ENCODE results near the gene NLRX1.
"Not testable (repeated sequence)": the region's sequence is repeated elsewhere in the genome, so short reads cannot be mapped to it uniquely, and the experiment has no call there.

Gene NLRX1

GRCh38 chr11:119153049-119153818 is 15.3 kb upstream of the NLRX1 start:
- DNase-seq (ENCODE audit: low spot score): no peak

DNA sequence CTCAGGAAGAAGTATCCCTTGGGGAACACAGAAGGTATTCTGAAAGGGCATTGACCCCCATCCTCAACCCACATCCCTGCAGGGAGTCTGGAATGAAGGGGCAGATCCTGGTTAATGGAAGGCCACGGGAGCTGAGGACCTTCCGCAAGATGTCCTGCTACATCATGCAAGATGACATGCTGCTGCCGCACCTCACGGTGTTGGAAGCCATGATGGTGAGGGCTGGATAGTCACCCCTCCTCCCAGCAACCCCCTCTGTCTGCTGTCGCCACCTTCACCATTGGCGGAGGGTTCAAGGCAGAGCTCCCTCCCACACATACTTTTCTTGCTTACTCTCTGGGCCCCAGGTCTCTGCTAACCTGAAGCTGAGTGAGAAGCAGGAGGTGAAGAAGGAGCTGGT is 14.3 kb upstream of the NLRX1 start:
- no peak for DNase-seq (ENCODE audit: low spot score)

DNA sequence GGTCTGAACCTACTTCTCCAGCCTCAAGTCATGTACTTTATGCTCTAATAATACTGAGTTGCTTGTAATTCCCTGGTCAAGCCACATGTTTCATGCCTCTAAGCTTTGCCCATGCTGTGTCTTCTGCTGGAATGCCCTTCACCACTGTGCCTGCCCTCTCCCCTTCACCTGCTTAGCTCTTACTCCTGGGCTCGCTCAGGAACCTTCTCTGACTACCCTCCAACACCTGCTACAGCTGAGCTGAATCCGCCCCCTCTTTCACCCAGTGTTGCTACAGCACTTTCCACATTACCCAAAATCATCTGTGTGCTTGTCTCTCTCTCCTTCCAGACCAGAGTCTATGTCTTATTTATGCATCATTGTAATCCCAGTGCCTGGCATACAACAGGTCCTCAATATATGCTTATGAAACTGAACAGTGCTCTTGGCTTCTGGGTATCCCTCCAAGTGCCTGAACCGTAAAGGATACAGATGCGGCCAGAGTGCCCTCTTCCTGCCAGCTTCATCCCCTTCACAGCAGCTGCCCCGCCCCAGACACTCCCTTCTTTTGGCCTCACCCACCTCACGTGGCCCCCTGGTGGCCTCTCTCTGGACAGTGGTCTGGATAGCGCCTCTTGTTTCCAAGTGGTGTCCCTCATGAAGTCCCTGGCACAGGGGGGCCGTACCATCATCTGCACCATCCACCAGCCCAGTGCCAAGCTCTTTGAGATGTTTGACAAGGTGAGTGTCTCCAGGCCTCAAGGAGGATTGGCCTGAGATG is 12.6 kb upstream of the NLRX1 start:
- DNase-seq (ENCODE audit: low spot score): peak; percentile 50

DNA sequence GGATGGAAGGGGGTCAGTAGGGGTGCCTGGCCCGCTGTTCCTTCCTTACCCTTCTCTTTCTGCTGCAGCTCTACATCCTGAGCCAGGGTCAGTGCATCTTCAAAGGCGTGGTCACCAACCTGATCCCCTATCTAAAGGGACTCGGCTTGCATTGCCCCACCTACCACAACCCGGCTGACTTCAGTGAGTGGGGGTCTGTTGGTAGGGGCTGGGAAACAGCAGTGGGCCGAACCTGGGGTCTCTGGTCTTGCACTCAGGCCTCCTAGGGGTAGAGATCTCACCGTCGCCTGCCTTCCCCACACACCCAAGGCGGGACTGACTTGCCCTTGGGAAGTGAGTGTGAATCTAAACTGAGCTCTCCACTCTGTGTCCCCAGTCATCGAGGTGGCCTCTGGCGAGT is 12.0 kb upstream of the NLRX1 start:
- no peak for DNase-seq (ENCODE audit: low spot score)

DNA sequence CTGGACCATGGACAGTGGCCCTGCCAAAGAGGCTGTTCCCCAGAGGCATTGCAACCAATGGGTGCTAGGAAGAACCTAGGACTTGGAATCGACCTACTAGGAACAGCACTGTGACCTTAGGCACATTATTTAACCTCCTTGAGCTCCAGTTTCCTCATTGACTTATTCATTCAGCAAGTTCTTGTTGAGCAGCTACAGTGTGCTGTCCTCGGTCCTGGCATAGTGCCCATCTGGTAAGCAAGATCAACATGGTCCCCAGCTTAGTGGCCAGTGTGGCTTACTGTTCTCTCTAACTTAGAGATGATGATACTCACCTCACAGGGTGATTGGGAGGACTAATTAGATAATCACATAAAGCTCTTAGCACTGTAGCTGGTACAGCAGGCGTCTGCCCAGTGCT is 11.5 kb upstream of the NLRX1 start:
- no peak for DNase-seq (ENCODE audit: low spot score)

DNA sequence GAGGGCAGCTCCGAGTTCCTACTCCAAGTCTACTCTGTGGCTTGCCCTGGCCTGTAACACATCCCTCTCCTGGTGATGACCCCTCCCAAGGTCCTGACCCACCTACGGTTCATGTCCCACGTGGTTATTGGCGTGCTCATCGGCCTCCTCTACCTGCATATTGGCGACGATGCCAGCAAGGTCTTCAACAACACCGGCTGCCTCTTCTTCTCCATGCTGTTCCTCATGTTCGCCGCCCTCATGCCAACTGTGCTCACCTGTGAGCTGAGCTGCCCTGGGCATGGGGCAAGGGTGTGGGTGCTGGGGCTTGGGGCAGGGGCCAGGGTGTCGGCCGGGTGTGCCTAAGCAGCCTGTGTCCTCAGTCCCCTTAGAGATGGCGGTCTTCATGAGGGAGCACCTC is 10.1 kb upstream of the NLRX1 start:
- DNase-seq (ENCODE audit: low spot score): no peak

DNA sequence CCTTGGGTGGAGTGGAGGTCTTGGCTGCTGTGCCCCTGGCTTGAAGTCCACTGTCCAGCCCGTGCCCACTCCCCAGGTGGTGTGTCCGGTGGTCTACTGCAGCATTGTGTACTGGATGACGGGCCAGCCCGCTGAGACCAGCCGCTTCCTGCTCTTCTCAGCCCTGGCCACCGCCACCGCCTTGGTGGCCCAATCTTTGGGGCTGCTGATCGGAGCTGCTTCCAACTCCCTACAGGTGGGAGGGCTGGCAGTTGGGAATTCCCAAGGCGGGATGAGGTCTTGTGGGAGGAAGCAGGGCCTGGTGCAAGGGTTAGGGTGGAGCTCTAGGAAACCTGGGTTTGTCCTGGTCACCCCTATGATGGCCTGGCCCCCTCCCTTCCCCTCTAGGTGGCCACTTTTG is 8.4 kb upstream of the NLRX1 start:
- DNase-seq (ENCODE audit: low spot score): no peak

- no peak for DNase-seq (ENCODE audit: low spot score)
These were observed 6.7 kb upstream of the NLRX1 start for GRCh38 chr11:119161871-119162270.

DNA sequence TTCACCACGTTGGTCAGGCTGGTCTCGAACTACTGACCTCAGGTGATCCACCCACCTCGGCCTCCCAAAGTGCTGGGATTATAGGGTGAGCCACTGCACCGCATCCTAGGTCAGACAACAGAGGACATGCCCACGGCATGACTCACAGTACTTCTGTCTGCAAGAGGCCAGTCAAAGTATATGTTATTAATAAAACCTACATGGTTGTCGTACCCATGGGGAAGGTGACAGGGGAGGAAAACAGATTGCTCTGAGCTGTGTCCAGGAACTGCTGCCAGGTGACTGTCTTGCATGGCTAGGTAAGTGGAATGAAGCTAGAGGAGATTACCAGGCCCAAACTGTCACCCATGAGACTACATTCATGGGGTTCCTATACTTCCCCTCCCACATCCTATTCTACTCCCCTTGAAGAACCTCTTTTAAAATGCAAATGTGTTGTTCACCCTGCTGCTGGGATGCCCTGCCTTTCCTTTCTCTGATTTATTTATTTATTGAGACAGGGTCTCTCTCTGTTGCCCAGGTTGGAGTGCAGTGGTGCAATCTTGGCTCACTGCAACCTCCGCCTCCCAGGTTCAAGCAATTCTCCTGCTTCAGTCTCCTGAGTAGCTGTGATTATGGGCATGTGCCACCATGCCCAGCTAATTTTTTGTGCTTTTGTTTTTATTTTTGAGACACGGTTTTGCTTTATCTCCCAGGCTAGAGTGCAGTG is 2.0 kb upstream of the NLRX1 start:
- DNase-seq (ENCODE audit: low spot score): no peak

DNA sequence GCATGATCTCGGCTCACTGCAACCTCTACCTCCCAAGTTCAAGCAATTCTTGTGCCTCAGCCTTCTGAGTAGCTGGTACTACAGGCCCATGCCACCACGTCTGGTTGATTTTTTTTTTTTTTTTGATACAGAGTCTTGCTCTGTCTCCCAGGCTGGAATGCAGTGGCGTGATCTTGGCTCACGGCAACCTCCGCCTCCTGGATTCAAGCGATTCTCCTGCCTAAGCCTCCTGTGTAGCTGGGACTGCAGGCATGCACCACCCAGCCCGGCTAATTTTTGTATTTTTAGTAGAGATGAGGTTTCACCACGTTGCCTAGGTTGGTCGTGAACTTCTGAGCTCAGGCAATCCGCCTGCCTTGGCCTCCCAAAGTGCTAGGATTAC is 1.5 kb upstream of the NLRX1 start:
- not testable (repeated sequence) for DNase-seq (ENCODE audit: low spot score)

- no peak for DNase-seq (ENCODE audit: low spot score)
These were observed 592 bp upstream of the NLRX1 start for GRCh38 chr11:119167933-119168332.

DNA sequence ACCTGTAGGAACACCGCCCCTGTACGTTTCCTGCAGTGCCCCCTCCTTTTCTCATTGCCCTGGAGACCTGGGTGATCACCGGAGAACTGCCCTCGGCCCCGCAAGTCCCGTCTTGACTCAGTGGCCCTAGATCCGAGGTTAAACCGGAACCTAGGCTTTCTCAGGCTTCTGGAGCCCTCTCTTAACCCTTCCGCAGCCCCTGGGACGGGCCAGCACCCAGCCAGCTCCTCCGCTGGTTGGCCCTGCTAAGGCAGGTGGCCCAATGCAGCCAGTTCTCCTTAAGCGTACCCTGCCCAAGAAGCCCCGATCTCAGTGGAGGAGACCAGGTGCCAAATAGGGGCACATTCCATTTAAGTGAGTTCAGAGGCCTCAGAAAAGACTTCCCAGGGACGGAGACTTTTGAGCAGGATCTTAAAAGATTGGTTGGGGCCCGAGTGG is 776 bp downstream of the NLRX1 start:
- peak; percentile 53 for DNase-seq (ENCODE audit: low spot score)

DNA sequence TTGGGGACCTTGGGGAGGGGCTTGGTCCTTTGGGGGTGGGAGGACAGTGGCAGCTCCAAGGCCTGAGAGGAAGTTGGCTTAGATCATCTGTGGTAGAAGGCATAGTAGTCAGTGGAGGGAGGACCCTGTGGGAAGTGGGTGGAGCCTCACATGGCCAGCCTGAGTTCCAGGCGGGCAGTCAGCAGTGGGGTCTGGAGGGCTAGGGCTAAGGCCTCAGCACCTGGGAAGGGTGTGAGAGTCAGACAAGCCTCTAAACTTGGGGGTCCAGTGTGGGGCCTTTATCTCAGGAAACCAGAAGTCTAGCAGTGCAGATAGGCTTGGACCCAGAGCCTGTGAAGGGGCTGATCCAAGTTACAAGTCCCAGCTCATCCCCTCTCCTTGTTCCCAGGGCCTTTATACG is 4.0 kb downstream of the NLRX1 start:
- no peak for DNase-seq (ENCODE audit: low spot score)

DNA sequence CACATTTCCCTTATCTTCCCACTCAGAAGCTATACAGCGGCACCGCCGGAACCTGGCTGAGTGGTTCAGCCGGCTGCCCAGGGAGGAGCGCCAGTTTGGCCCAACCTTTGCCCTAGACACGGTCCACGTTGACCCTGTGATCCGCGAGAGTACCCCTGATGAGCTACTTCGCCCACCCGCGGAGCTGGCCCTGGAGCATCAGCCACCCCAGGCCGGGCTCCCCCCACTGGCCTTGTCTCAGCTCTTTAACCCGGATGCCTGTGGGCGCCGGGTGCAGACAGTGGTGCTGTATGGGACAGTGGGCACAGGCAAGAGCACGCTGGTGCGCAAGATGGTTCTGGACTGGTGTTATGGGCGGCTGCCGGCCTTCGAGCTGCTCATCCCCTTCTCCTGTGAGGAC is 4.9 kb downstream of the NLRX1 start:
- no peak for DNase-seq (ENCODE audit: low spot score)

DNA sequence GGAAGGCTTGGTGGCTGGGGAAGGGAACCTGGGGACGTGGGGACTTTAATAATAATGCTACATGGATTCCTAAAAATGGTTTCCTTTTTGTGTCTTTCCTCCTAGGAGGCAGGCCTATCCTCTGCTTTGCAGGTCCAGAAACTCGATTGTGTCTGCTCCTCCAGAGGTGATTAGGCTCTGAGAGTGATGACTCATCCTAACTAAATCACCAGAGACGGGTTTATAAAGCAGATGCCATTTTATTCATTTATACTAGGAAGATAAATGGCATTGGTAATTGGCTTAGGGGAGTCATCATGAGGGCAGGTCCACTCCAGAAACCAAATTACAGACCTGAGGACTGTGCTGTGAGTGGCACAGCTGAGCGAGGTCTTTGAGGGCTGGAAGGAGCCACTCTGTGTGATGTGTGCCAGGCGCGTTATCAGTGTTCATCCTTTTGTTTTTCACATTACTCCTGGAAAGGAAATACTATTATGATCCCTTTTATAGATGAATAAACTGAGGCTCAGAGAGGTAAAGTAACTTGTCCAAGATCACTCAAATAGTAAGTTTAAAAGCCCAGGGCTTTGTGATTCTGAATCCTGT is 7.1 kb downstream of the NLRX1 start:
- DNase-seq (ENCODE audit: low spot score): no peak

GRCh38 chr11:119178166-119178680 is 9.7 kb downstream of the NLRX1 start:
- DNase-seq (ENCODE audit: low spot score): no peak

GRCh38 chr11:119179342-119179741 is 10.8 kb downstream of the NLRX1 start:
- DNase-seq (ENCODE audit: low spot score): no peak

DNA sequence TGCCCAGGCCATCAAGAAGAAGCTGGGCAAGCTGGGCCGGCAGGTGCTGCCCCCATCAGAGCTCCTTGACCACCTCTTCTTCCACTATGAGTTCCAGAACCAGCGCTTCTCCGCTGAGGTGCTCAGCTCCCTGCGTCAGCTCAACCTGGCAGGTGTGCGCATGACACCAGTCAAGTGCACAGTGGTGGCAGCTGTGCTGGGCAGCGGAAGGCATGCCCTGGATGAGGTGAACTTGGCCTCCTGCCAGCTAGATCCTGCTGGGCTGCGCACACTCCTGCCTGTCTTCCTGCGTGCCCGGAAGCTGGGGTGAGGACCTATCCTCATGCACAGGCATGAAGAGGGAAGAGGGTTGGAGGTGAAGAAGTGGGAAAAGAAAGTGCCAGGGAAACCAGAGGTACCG is 11.5 kb downstream of the NLRX1 start:
- no peak for DNase-seq (ENCODE audit: low spot score)

DNA sequence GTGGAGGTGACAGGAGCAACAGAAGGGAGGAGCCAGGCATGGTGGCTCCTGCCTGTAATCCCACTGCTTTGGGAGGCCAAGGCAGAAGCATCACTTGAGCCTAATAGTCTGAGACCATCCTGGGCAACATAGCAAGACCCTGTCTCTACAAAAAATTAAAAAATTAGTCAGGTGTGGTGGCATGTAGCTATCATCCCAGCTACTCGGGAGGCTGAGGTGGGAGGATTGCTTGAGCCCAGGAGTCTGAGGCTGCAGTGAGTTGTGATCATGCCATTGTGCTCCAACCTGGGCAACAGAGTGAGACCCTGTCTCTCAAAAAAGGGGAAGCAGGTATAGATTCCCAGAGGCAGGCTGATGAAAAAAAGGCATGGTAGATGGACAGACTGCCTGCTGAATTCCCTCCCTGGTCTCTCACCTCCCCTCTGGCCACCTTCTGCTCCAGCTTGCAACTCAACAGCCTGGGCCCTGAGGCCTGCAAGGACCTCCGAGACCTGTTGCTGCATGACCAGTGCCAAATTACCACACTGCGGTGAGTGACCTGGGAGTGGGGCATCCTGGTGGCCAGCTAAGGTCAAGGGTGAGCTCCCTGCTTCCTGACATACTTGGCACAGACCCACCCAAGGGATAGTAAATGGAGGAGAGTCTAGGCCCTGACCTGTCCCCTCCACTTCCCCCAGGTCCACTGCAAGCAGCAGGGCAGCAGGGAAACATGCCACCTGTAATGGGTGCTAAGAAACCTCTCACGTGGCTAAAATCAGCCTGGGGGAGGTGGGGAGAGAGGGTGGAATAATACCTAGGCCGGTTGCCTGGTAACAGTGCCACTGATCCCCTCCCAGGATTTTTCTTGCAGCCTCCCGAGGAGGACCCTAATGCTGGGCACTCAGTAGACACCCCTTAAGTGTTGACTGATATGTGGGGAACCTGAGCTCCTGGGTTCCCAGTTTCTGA is 12.5 kb downstream of the NLRX1 start:
- DNase-seq (ENCODE audit: low spot score): no peak

DNA sequence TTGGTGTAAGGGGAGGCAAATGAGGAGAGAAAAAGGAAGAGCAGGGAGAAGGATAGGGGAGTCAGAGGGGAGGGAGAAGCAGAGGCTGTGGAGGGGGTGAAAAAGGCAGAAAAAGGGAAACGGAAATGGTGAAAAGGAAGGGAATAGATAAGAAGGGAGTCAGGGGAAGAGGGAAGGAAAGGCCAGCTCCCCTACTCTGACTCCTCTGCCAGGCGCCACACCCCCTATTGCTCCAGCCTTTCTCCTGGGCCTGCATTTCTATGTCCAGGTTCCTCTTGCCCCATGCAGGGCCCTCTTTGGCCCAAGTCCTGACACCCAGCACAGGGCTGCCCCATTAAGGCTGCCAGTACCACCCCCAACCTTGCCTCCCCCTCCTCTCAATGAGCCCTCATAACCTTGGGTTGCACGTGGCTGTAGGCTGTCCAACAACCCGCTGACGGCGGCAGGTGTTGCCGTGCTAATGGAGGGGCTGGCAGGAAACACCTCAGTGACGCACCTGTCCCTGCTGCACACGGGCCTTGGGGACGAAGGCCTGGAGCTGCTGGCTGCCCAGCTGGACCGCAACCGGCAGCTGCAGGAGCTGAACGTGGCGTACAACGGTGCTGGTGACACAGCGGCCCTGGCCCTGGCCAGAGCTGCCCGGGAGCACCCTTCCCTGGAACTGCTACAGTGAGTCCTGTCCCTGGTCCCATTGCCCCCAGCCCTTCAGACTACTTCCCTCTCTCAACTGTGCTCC is 13.3 kb downstream of the NLRX1 start:
- no peak for DNase-seq (ENCODE audit: low spot score)

DNA sequence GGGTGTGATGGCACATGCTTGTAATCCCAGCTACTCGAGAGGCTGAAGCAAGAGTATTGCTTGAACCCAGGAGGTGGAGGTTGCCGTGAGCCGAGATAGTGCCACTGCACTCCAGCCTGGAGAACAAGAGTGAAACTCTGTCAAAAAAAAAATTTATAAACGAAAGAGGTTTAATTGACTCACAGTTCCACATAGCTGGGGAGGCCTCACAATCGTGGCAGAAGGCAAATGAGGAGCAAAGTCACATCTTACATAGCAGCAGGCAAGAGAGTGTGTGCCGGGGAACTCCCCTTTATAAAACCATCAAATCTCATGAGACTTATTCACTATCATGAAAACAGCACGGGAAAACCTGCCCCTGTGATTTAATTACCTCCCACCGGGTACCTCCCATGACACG is 15.9 kb downstream of the NLRX1 start:
- DNase-seq (ENCODE audit: low spot score): not testable (repeated sequence)

Measured in D341Med (cell line).